ENCODE measurements around the gene ETV6. TPM values are rescaled to one million over a fixed set of nuclear protein-coding genes. Genes with fewer than 3 reads are reported as not detected.

ETV6 gene
- polyA plus RNA-seq, 3 donors, result 6.8 to 45.1 (median 11.7) TPM

- H3K79me2 ChIP-seq (ENCODE audit: insufficient read depth, low read length), result no peaks in the 10 kb centered on the region
- no peak overlapping the region for H3K27ac ChIP-seq (ENCODE audit: low read depth in 1 of 2, low read length in 2 of 2)
- no peaks in the 10 kb centered on the region for H3K4me1 ChIP-seq (ENCODE audit: control insufficient read depth in 1 of 2, insufficient read depth in 2 of 2, low read length in 2 of 2)
- peaks cover 3 to 26% (median 17%) of the 10 kb centered on the region in 7 donors for H3K9me3 Mint-ChIP-seq
- peaks cover 0 to 1% (median 0%) of the 10 kb centered on the region in 3 donors for H3K27me3 Mint-ChIP-seq (ENCODE audit: low read depth in 3 of 3)
- H3K4me3 ChIP-seq (replicated peaks in 1 of 3; ENCODE audit: low read depth in 2 of 3, low read length in 3 of 3), result no peak overlapping the region
- no peak overlapping the region for H3K9ac ChIP-seq (ENCODE audit: insufficient read depth, low read length, poor library complexity, severe bottlenecking)
- H3K27ac Mint-ChIP-seq, result no peak overlapping the region
- WGBS (ENCODE audit: insufficient coverage), result no CpG with 5 or more reads among the region's 3 CpGs
- H3K4me2 ChIP-seq (replicated peaks; ENCODE audit: extremely low read depth, low read length, poor library complexity, severe bottlenecking), result no peak overlapping the region
- TF ChIP-seq CTCF (IDR thresholded peaks at IDR 0.05), result no peak
- no peaks in the 10 kb centered on the region for H3K27me3 ChIP-seq (ENCODE audit: control insufficient read depth in 2 of 2, insufficient read depth in 2 of 2, low read length in 2 of 2)
- DNase-seq, result no peak
- H3K4me3 Mint-ChIP-seq, result no peak overlapping the region
- no peaks in the 10 kb centered on the region for H3K4me1 Mint-ChIP-seq
- H2AFZ ChIP-seq (ENCODE audit: insufficient read depth, low read depth, low read length, poor library complexity, severe bottlenecking), result no peak overlapping the region
- no peaks in the 10 kb centered on the region for H4K20me1 ChIP-seq (ENCODE audit: insufficient read depth, low read length)
- H3K9me3 ChIP-seq (replicated peaks in 1 of 2; ENCODE audit: control insufficient read depth in 1 of 2, insufficient read depth in 1 of 2, low read length in 2 of 2), result peaks cover 4 to 7% of the 10 kb centered on the region in 2 donors
- no peaks in the 10 kb centered on the region for H3K36me3 Mint-ChIP-seq
- intact Hi-C loops (cut with micrococcal nuclease), result no loop called here
- H3K36me3 ChIP-seq (replicated peaks in 1 of 2; ENCODE audit: control insufficient read depth in 1 of 2, insufficient read depth in 2 of 2, low read length in 2 of 2), result no peaks in the 10 kb centered on the region
These were observed 11.1 kb upstream of the ETV6 start for GRCh38 chr12:11638315-11638916.

GRCh38 chr12:11639454-11639853 is 10.0 kb upstream of the ETV6 start:
- Mint-ChIP-seq H3K27ac (no peak overlapping the region), H3K4me3 (no peak overlapping the region), H3K36me3 (no peaks in the 10 kb centered on the region), H3K27me3 (ENCODE audit: low read depth in 3 of 3) (peaks cover 0 to 1% (median 0%) of the 10 kb centered on the region in 3 donors), H3K9me3 (peaks cover 3 to 26% (median 17%) of the 10 kb centered on the region in 7 donors), H3K4me1 (no peaks in the 10 kb centered on the region)
- 100% methylated on average over 1 of the region's 5 CpGs for WGBS (ENCODE audit: insufficient coverage)
- H3K79me2 ChIP-seq (ENCODE audit: insufficient read depth, low read length), result no peaks in the 10 kb centered on the region
- no peak overlapping the region for H3K4me3 ChIP-seq (replicated peaks in 1 of 3; ENCODE audit: low read depth in 2 of 3, low read length in 3 of 3)
- no peak for DNase-seq
- no peak overlapping the region for H3K4me2 ChIP-seq (replicated peaks; ENCODE audit: extremely low read depth, low read length, poor library complexity, severe bottlenecking)
- intact Hi-C loops (cut with micrococcal nuclease), result no loop called here
- no peak for TF ChIP-seq CTCF (IDR thresholded peaks at IDR 0.05)
- no peaks in the 10 kb centered on the region for H4K20me1 ChIP-seq (ENCODE audit: insufficient read depth, low read length)
- H3K27me3 ChIP-seq (ENCODE audit: control insufficient read depth in 2 of 2, insufficient read depth in 2 of 2, low read length in 2 of 2), result no peaks in the 10 kb centered on the region
- H3K27ac ChIP-seq (ENCODE audit: low read depth in 1 of 2, low read length in 2 of 2), result no peak overlapping the region
- H3K9ac ChIP-seq (ENCODE audit: insufficient read depth, low read length, poor library complexity, severe bottlenecking), result no peak overlapping the region
- no peak overlapping the region for H2AFZ ChIP-seq (ENCODE audit: insufficient read depth, low read depth, low read length, poor library complexity, severe bottlenecking)
- peaks cover 4 to 7% of the 10 kb centered on the region in 2 donors for H3K9me3 ChIP-seq (replicated peaks in 1 of 2; ENCODE audit: control insufficient read depth in 1 of 2, insufficient read depth in 1 of 2, low read length in 2 of 2)
- no peaks in the 10 kb centered on the region for H3K4me1 ChIP-seq (ENCODE audit: control insufficient read depth in 1 of 2, insufficient read depth in 2 of 2, low read length in 2 of 2)
- H3K36me3 ChIP-seq (replicated peaks in 1 of 2; ENCODE audit: control insufficient read depth in 1 of 2, insufficient read depth in 2 of 2, low read length in 2 of 2), result no peaks in the 10 kb centered on the region

All from CD14-positive monocyte (primary cell).